Measurements from ENCODE around the gene ZNF134.
A peak's percentile ranks its signal among the peaks of the same experiment; 100 is the strongest.

ZNF134 gene

GRCh38 chr19:57599761-57600383 is 14.2 kb upstream of the ZNF134 start, which contains the start of gene ZNF530:
Gene ZNF530 (plus strand): TSS chr19:57599885. CDS start chr19:57604346, 4,461 bp downstream.
- no peaks in the 10 kb centered on the region for H3K9me3 ChIP-seq (ENCODE audit: control insufficient read depth, low read length)
- DNase-seq (ENCODE audit: low read depth) = peak; percentile 96
- H3K4me3 ChIP-seq (ENCODE audit: low read length) = peak within 1 kb of the TSS; percentile 88
- no peaks in the 10 kb centered on the region for H3K27me3 ChIP-seq (replicated peaks; ENCODE audit: control insufficient read depth, insufficient read depth, low read length)
- peak within 1 kb of the TSS; percentile 83 for H3K9ac ChIP-seq (ENCODE audit: low read length)
- H3K4me1 ChIP-seq (ENCODE audit: control insufficient read depth, insufficient read depth, low read length) = peaks cover 7% of the 10 kb centered on the region
- H3K36me3 ChIP-seq (ENCODE audit: control insufficient read depth, insufficient read depth, low read length, severe bottlenecking) = peaks cover 5% of the 10 kb centered on the region

- no peaks in the 10 kb centered on the region for H3K4me1 ChIP-seq (ENCODE audit: control insufficient read depth, insufficient read depth, low read length)
- no peaks in the 10 kb centered on the region for H3K27me3 ChIP-seq (replicated peaks; ENCODE audit: control insufficient read depth, insufficient read depth, low read length)
- DNase-seq (ENCODE audit: low read depth) = no peak
- H3K9me3 ChIP-seq (ENCODE audit: control insufficient read depth, low read length) = no peaks in the 10 kb centered on the region
- no peak overlapping the region for H3K9ac ChIP-seq (ENCODE audit: low read length)
- H3K36me3 ChIP-seq (ENCODE audit: control insufficient read depth, insufficient read depth, low read length, severe bottlenecking) = peaks cover 27% of the 10 kb centered on the region
- no peak overlapping the region for H3K4me3 ChIP-seq (ENCODE audit: low read length)
Observed at GRCh38 chr19:57606931-57607330, 7.1 kb upstream of the ZNF134 start.

- Histone ChIP-seq H3K27me3 (replicated peaks; ENCODE audit: control insufficient read depth, insufficient read depth, low read length) (no peaks in the 10 kb centered on the region), H3K9me3 (ENCODE audit: control insufficient read depth, low read length) (peaks cover 13% of the 10 kb centered on the region), H3K9ac (ENCODE audit: low read length) (no peak overlapping the region)
Observed at GRCh38 chr19:57611113-57611512, 2.9 kb upstream of the ZNF134 start.

GRCh38 chr19:57615346-57615745 is 1.3 kb downstream of the ZNF134 start:
- Histone ChIP-seq H3K9me3 (ENCODE audit: control insufficient read depth, low read length) (peaks cover 55% of the 10 kb centered on the region), H3K4me1 (ENCODE audit: control insufficient read depth, insufficient read depth, low read length) (peaks cover 10% of the 10 kb centered on the region), H3K27me3 (replicated peaks; ENCODE audit: control insufficient read depth, insufficient read depth, low read length) (no peaks in the 10 kb centered on the region), H3K36me3 (ENCODE audit: control insufficient read depth, insufficient read depth, low read length, severe bottlenecking) (peaks cover 46% of the 10 kb centered on the region), H3K9ac (ENCODE audit: low read length) (no peak overlapping the region), H3K4me3 (ENCODE audit: low read length) (peak overlapping the region; percentile 91)
- DNase-seq (ENCODE audit: low read depth) = no peak

More at GRCh38 chr19:57611113-57611512, 2.9 kb upstream of the ZNF134 start:
- DNase-seq (ENCODE audit: low read depth) = no peak
- peaks cover 10% of the 10 kb centered on the region for H3K4me1 ChIP-seq (ENCODE audit: control insufficient read depth, insufficient read depth, low read length)
- no peak overlapping the region for H3K4me3 ChIP-seq (ENCODE audit: low read length)
- peaks cover 14% of the 10 kb centered on the region for H3K36me3 ChIP-seq (ENCODE audit: control insufficient read depth, insufficient read depth, low read length, severe bottlenecking)

GRCh38 chr19:57620673-57621348 is 6.8 kb downstream of the ZNF134 start:
- no peak for DNase-seq (ENCODE audit: low read depth)
- Histone ChIP-seq H3K36me3 (ENCODE audit: control insufficient read depth, insufficient read depth, low read length, severe bottlenecking) (peaks cover 96% of the 10 kb centered on the region), H3K27me3 (replicated peaks; ENCODE audit: control insufficient read depth, insufficient read depth, low read length) (no peaks in the 10 kb centered on the region), H3K9ac (ENCODE audit: low read length) (no peak overlapping the region), H3K9me3 (ENCODE audit: control insufficient read depth, low read length) (peaks cover 100% of the 10 kb centered on the region), H3K4me3 (ENCODE audit: low read length) (peak overlapping the region; percentile 72), H3K4me1 (ENCODE audit: control insufficient read depth, insufficient read depth, low read length) (no peaks in the 10 kb centered on the region)

- Histone ChIP-seq H3K9ac (ENCODE audit: low read length) (no peak overlapping the region), H3K36me3 (ENCODE audit: control insufficient read depth, insufficient read depth, low read length, severe bottlenecking) (peaks cover 75% of the 10 kb centered on the region), H3K4me1 (ENCODE audit: control insufficient read depth, insufficient read depth, low read length) (no peaks in the 10 kb centered on the region), H3K4me3 (ENCODE audit: low read length) (peak overlapping the region; percentile 72), H3K9me3 (ENCODE audit: control insufficient read depth, low read length) (peaks cover 88% of the 10 kb centered on the region), H3K27me3 (replicated peaks; ENCODE audit: control insufficient read depth, insufficient read depth, low read length) (no peaks in the 10 kb centered on the region)
- no peak for DNase-seq (ENCODE audit: low read depth)
Observed at GRCh38 chr19:57623091-57623490, 9.0 kb downstream of the ZNF134 start.

- peaks cover 24% of the 10 kb centered on the region for H3K9me3 ChIP-seq (ENCODE audit: control insufficient read depth, low read length)
- no peaks in the 10 kb centered on the region for H3K27me3 ChIP-seq (replicated peaks; ENCODE audit: control insufficient read depth, insufficient read depth, low read length)
- peak; percentile 97 for DNase-seq (ENCODE audit: low read depth)
- peak within 1 kb of the TSS; percentile 99 for H3K4me3 ChIP-seq (ENCODE audit: low read length)
- H3K9ac ChIP-seq (ENCODE audit: low read length) = peak within 1 kb of the TSS; percentile 96
- H3K4me1 ChIP-seq (ENCODE audit: control insufficient read depth, insufficient read depth, low read length) = peaks cover 10% of the 10 kb centered on the region
- peaks cover 30% of the 10 kb centered on the region for H3K36me3 ChIP-seq (ENCODE audit: control insufficient read depth, insufficient read depth, low read length, severe bottlenecking)
Observed at GRCh38 chr19:57632987-57633831, 19.2 kb downstream of the ZNF134 start, which contains the start of gene ZNF211. Gene ZNF211 (plus strand): TSS chr19:57633168. CDS start chr19:57633347, 179 bp downstream.

- H3K36me3 ChIP-seq (ENCODE audit: control insufficient read depth, insufficient read depth, low read length, severe bottlenecking) = peaks cover 36% of the 10 kb centered on the region
- peak overlapping the region; percentile 99 for H3K4me3 ChIP-seq (ENCODE audit: low read length)
- DNase-seq (ENCODE audit: low read depth) = no peak
Observed at GRCh38 chr19:57633832-57634131, 19.7 kb downstream of the ZNF134 start.

GRCh38 chr19:57637379-57637778 is 23.3 kb downstream of the ZNF134 start:
- Histone ChIP-seq H3K4me1 (ENCODE audit: control insufficient read depth, insufficient read depth, low read length) (peaks cover 10% of the 10 kb centered on the region), H3K9me3 (ENCODE audit: control insufficient read depth, low read length) (peaks cover 51% of the 10 kb centered on the region), H3K36me3 (ENCODE audit: control insufficient read depth, insufficient read depth, low read length, severe bottlenecking) (peaks cover 70% of the 10 kb centered on the region)

More at GRCh38 chr19:57633832-57634131, 19.7 kb downstream of the ZNF134 start:
- H3K9me3 ChIP-seq (ENCODE audit: control insufficient read depth, low read length) = peaks cover 30% of the 10 kb centered on the region
- H3K4me1 ChIP-seq (ENCODE audit: control insufficient read depth, insufficient read depth, low read length) = peaks cover 10% of the 10 kb centered on the region
- H3K9ac ChIP-seq (ENCODE audit: low read length) = peak overlapping the region; percentile 96
- H3K27me3 ChIP-seq (replicated peaks; ENCODE audit: control insufficient read depth, insufficient read depth, low read length) = no peaks in the 10 kb centered on the region

GRCh38 chr19:57641715-57642234 is 27.7 kb downstream of the ZNF134 start:
- Histone ChIP-seq H3K4me1 (ENCODE audit: control insufficient read depth, insufficient read depth, low read length) (no peaks in the 10 kb centered on the region), H3K9ac (ENCODE audit: low read length) (no peak overlapping the region), H3K9me3 (ENCODE audit: control insufficient read depth, low read length) (peaks cover 46% of the 10 kb centered on the region), H3K36me3 (ENCODE audit: control insufficient read depth, insufficient read depth, low read length, severe bottlenecking) (peaks cover 56% of the 10 kb centered on the region), H3K27me3 (replicated peaks; ENCODE audit: control insufficient read depth, insufficient read depth, low read length) (no peaks in the 10 kb centered on the region), H3K4me3 (ENCODE audit: low read length) (peak overlapping the region; percentile 9)
- DNase-seq (ENCODE audit: low read depth) = no peak

More at GRCh38 chr19:57637379-57637778, 23.3 kb downstream of the ZNF134 start:
- H3K4me3 ChIP-seq (ENCODE audit: low read length) = peak overlapping the region; percentile 39
- H3K27me3 ChIP-seq (replicated peaks; ENCODE audit: control insufficient read depth, insufficient read depth, low read length) = no peaks in the 10 kb centered on the region
- H3K9ac ChIP-seq (ENCODE audit: low read length) = no peak overlapping the region
- no peak for DNase-seq (ENCODE audit: low read depth)
